Stomach (tissue), 19 donors: ENCODE results near the gene NRG3. TPM values are rescaled to one million over a fixed set of nuclear protein-coding genes. Genes with fewer than 3 reads are reported as not detected.

Source experiments
- DNase-seq, 2 donors: peaks; one replicate each; pipeline versions ENCODE4 v3.0.0 to v3.0.0-alpha.2; 2013 to 2019
- H3K27ac ChIP-seq, 5 donors: fragments of 200-600 bp in 4 of 5; sonication (generic) in 4 of 5; one replicate each; pipeline ENCODE4 v1.5.1; 2013 to 2019; ENCODE audit warnings: mild to moderate bottlenecking in 1 of 5, moderate library complexity in 1 of 5
- H3K27me3 ChIP-seq, 3 donors: fragments of 200-600 bp; sonication (generic); one replicate each; pipeline ENCODE4 v1.5.1; 2017 to 2019; ENCODE audit warnings: mixed run types in 1 of 3
- H3K36me3 ChIP-seq, 4 donors: fragments of 200-600 bp; sonication (generic); 1 replicate in 3 of 4; 2 replicates in 1 of 4; pipeline ENCODE4 v1.5.1; 2016 to 2019
- H3K4me1 ChIP-seq, 4 donors: fragments of 200-600 bp; sonication (generic); one replicate each; pipeline ENCODE4 v1.5.1; 2016 to 2019
- H3K4me3 ChIP-seq, 4 donors: fragments of 200-600 bp; sonication (generic) in 3 of 4; one replicate each; pipeline ENCODE4 v1.5.1; 2016 to 2019; ENCODE audit warnings: mild to moderate bottlenecking in 1 of 4
- H3K9me3 ChIP-seq, 4 donors: fragments of 200-600 bp; sonication (generic); one replicate each; pipeline ENCODE4 v1.5.1; 2016 to 2019
- EP300 ChIP-seq: sonication (generic); formaldehyde crosslinking; IDR thresholded peaks from one replicate; pipeline ENCODE4 v1.6.1; 2017; ENCODE audit warnings: antibody characterized with exemption
- POLR2A ChIP-seq, 4 donors: fragments of 450-650 bp; IDR thresholded peaks; one replicate each; pipeline ENCODE4 v1.6.1; 2016; ENCODE audit warnings: antibody characterized with exemption in 4 of 4, control low read depth in 2 of 4, mild to moderate bottlenecking in 1 of 4, moderate library complexity in 1 of 4
- POLR2AphosphoS5 ChIP-seq, 3 donors: sonication (generic); formaldehyde crosslinking; IDR thresholded peaks; one replicate each; pipeline ENCODE4 v1.6.1; 2016; ENCODE audit warnings: antibody characterized with exemption in 3 of 3
- WGBS, 5 donors: extraction: QIAGEN DNeasy Blood & Tissue Kit in 3 of 5; methylation state at CpG; one replicate each; pipeline versions ENCODE4 v1.1.5 to v1.1.7; 2013 to 2018; 5-methylcytosine and 5-hydroxymethylcytosine counted together
- intact Hi-C: fragments of 100-400 bp; cut with DNase I; formaldehyde crosslinking; loops from one replicate; pipeline ENCODE4 v1.15.1; 2023; ENCODE audit warnings: low total_unique reads
- long read RNA-seq, 10 donors: transcript quantifications; one replicate each; lab custom pipeline, GENCODE V29; 2026
- polyA plus RNA-seq, 3 donors: library from polyadenylated mRNA; stranded (reverse); fragments of 200-250 nt; gene quantifications; one replicate each; pipeline ENCODE4 v1.2.3, GENCODE V29; 2013
- total RNA-seq, 5 donors: library from RNA; depleted of rRNA; stranded (reverse); fragments of >200 nt; gene quantifications; one replicate each; pipeline versions ENCODE4 v1.1.0 to v1.2.3, GENCODE V29; 2014 to 2016
- TF ChIP-seq, protein P1 (sequence below), 7 experiments: fragments of 450-650 bp in 4 of 7; fragments of 200-600 bp in 3 of 7; sonication (generic) in 3 of 7; IDR thresholded peaks; one replicate each; pipeline ENCODE4 v1.5.1; 2016 to 2019; ENCODE audit warnings: antibody characterized with exemption in 7 of 7, control low read depth in 2 of 7, mild to moderate bottlenecking in 1 of 7
- donor health status: healthy with polysubstance abuse.
- donor health status: Bipolar disorder and iron deficiency.
- donor health status: healthy.

The NRG3 gene
- total RNA-seq (1 to 10 TPM in 1 of 5 donors, under 1 TPM in 1, not detected in 3; 0.73 to 2.5 TPM), polyA plus RNA-seq (under 1 TPM in 2 of 3 donors, not detected in 1; 0.08 to 0.31 TPM)
- long read RNA-seq, donor 1: 0 reads
- long read RNA-seq, donor 2: 0 reads
- long read RNA-seq, donor 3: 0 reads
- long read RNA-seq, donor 4: 0 reads
- long read RNA-seq, donor 5: 0 reads
- long read RNA-seq, donor 6: 0 reads
- long read RNA-seq, donor 7: 0 reads
- long read RNA-seq, donor 8: 0 reads
- long read RNA-seq, donor 9: 0 reads
- long read RNA-seq, donor 10: 0 reads

DNA sequence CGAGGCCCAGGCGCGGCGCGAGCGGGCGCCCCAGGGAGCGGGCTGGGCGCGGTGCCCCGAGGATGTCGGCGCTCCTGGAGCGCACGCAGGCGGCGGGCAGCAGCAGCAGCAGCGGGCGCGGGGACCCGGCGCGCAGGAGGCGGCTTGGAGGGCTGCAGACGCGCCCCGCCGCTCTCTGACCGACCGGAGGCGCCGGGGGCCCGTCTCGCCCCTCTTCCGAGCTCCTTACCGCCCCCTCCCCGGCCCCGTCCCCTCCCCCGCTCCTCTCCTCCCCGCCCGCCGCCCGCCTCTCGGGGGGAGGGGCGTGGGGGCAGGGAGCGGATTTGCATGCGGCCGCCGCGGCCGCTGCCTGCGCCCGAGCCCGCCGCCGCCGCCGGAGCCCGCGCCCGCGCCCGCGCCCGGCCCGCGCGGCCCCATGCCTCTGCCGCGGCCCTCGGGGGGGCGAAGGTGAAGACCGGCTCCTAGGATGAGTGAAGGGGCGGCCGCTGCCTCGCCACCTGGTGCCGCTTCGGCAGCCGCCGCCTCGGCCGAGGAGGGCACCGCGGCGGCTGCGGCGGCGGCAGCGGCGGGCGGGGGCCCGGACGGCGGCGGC lies at the start of gene NRG3:
TSS of gene NRG3 (plus strand) at position 320 of the 592 bp plus-strand sequence.
- Histone ChIP-seq H3K9me3 (no peaks in the 10 kb centered on the region), H3K27ac (no peak within 1 kb of the TSS), H3K4me3 (peak within 1 kb of the TSS; percentile 45 to 52 (median 46)), H3K27me3 (peaks cover 6 to 62% (median 37%) of the 10 kb centered on the region in 3 donors), H3K36me3 (no peaks in the 10 kb centered on the region), H3K4me1 (peaks cover 17 to 28% (median 23%) of the 10 kb centered on the region in 4 donors)
- WGBS, 5 donors: 1 to 3% (median 2%) methylated on average over 12 to 93 of the region's 95 CpGs; no CpG with 5 or more reads in 1 of the 5 donors
- intact Hi-C loops: no loop called here
- TF ChIP-seq, protein P1, sequence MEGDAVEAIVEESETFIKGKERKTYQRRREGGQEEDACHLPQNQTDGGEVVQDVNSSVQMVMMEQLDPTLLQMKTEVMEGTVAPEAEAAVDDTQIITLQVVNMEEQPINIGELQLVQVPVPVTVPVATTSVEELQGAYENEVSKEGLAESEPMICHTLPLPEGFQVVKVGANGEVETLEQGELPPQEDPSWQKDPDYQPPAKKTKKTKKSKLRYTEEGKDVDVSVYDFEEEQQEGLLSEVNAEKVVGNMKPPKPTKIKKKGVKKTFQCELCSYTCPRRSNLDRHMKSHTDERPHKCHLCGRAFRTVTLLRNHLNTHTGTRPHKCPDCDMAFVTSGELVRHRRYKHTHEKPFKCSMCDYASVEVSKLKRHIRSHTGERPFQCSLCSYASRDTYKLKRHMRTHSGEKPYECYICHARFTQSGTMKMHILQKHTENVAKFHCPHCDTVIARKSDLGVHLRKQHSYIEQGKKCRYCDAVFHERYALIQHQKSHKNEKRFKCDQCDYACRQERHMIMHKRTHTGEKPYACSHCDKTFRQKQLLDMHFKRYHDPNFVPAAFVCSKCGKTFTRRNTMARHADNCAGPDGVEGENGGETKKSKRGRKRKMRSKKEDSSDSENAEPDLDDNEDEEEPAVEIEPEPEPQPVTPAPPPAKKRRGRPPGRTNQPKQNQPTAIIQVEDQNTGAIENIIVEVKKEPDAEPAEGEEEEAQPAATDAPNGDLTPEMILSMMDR (IDR thresholded peaks at IDR 0.05): no peak
- no peak for TF ChIP-seq EP300
- TF ChIP-seq POLR2A (IDR thresholded peaks at IDR 0.05): no peak
- no peak for TF ChIP-seq POLR2AphosphoS5 (IDR thresholded peaks at IDR 0.05)
- DNase-seq: peak in 1 of 2 donors; percentile 64

- Histone ChIP-seq H3K27ac (no peak overlapping the region), H3K36me3 (no peaks in the 10 kb centered on the region), H3K27me3 (no peaks in the 10 kb centered on the region), H3K4me3 (no peak overlapping the region), H3K9me3 (no peaks in the 10 kb centered on the region), H3K4me1 (no peaks in the 10 kb centered on the region)
- TF ChIP-seq, protein P1 (IDR thresholded peaks at IDR 0.05): no peak
- TF ChIP-seq POLR2A (IDR thresholded peaks at IDR 0.05): no peak
- no peak for TF ChIP-seq POLR2AphosphoS5 (IDR thresholded peaks at IDR 0.05)
- TF ChIP-seq EP300: no peak
- no peak for DNase-seq
- intact Hi-C loops: no loop called here
- 50 to 71% (median 55%) methylated on average over 4 of the region's 4 CpGs for WGBS, 5 donors
Observed at GRCh38 chr10:81828251-81828650, 46.7 kb upstream of the NRG3 start.

GRCh38 chr10:81831060-81831459 lies 43.9 kb upstream of the NRG3 start:
- Histone ChIP-seq H3K36me3 (no peaks in the 10 kb centered on the region), H3K4me3 (no peak overlapping the region), H3K9me3 (no peaks in the 10 kb centered on the region), H3K27me3 (no peaks in the 10 kb centered on the region), H3K4me1 (no peaks in the 10 kb centered on the region), H3K27ac (no peak overlapping the region)
- intact Hi-C loops: no loop called here
- TF ChIP-seq POLR2AphosphoS5 (IDR thresholded peaks at IDR 0.05): no peak
- TF ChIP-seq, protein P1 (IDR thresholded peaks at IDR 0.05): no peak
- no peak for TF ChIP-seq EP300
- WGBS, 5 donors: 91 to 96% (median 95%) methylated on average over 15 of the region's 15 CpGs
- DNase-seq: no peak

GRCh38 chr10:81838950-81839349 lies 36.0 kb upstream of the NRG3 start:
- intact Hi-C loops: no loop called here
- no peaks in the 10 kb centered on the region for H3K9me3 ChIP-seq
- no peaks in the 10 kb centered on the region for H3K36me3 ChIP-seq
- H3K27ac ChIP-seq: no peak overlapping the region
- TF ChIP-seq POLR2AphosphoS5 (IDR thresholded peaks at IDR 0.05) (no peak), POLR2A (IDR thresholded peaks at IDR 0.05) (no peak), EP300 (no peak)
- TF ChIP-seq, protein P1 (IDR thresholded peaks at IDR 0.05): no peak
- no peaks in the 10 kb centered on the region for H3K4me1 ChIP-seq
- H3K27me3 ChIP-seq: no peaks in the 10 kb centered on the region
- DNase-seq: peak in 1 of 2 donors; percentile 18
- H3K4me3 ChIP-seq: no peak overlapping the region
